GM19035 (cell line): ENCODE results near the gene NPR3.
"Not testable (repeated sequence)": the region's sequence is repeated elsewhere in the genome, so short reads cannot be mapped to it uniquely, and the experiment has no call there.

ENCODE experiments used
- ATAC-seq: cut with Tn5 transposase; IDR thresholded peaks from one replicate; pipeline ENCODE4 v1.9.1; 2021; ENCODE audit not compliant: unreplicated experiment

Gene NPR3

DNA sequence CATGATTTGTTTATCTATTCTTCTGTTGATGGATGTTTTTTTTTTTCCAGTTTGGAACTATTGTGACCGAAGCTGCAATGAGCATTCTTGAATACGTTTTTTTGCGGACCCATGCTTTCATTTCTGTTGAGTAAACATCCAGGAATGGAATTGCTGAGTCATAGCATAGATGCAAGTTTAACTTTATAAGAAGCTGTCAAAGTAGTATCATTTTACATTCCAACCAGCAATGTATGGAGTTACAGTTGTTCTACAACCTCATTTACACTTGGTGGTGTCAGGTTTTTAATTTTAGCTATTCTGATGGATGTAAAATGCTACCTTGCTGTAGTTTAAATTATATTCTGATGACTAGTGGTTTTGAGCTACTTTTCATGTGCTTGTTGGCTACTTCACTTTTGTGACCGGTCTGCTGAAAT, 49.0 kb downstream of the NPR3 start:
- no peak for ATAC-seq

DNA sequence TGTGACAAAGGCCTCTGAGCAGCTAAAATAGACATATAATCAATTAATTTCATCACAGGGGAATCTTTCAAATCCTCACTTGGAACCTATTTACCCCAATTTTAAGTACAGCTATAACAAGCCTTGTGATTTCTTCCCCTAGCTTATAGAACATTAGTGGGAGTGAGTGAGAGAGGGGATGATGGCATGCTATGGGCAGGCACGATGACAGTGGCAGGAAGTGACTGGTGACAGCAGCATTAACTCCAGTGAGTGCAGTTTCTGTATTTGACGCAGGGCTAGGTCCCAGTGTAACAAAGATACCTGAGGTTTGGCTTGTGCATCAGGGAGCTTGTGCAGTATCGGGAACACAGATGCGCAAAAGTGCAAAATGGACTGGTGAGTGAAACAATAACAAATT, 54.1 kb downstream of the NPR3 start:
- ATAC-seq, result no peak

DNA sequence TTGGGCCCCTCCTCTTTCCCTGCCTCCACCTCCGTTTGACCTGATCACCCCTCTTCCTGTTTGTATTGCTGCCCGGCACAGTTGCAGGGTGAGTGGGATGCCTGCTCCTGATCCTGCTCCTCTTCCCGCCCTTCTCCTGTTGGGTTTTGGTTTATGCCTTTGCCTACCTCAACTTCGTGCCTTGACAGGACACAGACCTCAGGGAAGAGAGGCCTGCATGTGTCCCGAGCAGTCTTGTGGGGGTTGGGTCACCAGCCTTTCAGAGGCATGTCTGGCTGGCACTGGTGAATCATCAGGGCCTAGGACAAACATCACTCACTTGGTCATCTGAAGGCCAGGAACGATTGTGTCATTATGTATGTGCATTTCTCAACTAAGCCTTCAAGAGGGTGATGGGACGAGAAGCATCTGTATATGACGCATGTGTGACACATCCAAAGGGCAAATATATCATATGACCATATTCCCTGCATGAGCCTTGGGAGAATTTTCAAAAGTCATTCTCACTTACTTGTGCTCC, 56.9 kb downstream of the NPR3 start:
- no peak for ATAC-seq

DNA sequence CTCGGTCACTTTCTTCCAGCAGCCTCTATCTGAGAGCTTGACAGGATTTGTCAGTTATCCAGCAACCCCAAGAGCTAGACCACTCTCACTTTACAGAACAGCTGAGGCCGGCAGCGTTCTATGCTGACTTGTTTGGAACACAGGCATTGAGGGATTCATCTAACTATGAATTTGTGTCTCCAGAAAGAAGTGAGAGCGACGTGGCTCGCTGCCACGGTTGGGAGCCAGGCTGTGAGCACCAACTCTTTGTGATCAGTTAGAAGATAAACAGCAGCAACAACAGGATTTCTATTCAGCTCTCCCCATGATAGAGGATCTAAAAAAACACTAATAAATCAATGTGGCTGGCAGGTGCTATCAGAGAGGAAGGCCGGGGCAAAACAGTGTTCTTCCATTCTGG, 58.6 kb downstream of the NPR3 start:
- no peak for ATAC-seq

DNA sequence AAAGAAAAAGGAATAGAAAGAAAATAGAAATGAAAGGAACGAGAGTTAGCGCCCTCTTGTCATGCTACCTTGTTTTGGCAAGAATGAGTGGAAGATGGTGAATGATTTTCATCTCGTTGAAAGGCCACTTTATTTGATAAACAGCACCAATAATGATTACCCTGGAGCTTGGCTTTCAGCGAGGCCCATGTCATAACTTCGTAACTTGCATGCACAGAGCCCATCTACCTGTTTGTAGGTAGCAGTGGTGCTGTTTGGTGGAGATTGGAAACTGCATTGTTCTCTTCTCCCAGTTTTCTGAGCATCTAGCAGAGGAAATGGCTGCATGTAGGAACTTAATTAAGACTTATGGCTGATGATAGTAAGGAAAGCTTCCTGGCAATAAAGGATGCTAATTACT, 59.3 kb downstream of the NPR3 start:
- no peak for ATAC-seq

DNA sequence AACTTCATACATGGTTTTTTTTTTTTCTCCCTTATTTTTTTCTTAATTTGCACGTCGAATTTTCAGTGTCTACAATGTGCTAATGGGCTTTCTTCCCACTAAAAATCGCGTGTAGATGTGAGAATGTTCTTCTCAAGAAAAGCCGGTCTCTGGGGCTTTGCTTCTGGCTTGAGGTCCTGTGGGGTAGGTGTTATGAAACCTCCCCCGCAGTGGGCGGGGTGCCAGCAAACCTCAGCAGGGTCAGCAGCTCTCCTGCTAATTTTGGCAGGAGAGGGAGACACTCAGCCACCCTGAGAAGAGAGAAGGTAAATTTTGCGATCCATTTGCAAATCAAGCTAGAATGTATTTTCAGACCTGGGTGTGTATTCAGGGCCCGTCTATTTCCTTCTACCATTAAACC, 59.9 kb downstream of the NPR3 start:
- ATAC-seq, result no peak

DNA sequence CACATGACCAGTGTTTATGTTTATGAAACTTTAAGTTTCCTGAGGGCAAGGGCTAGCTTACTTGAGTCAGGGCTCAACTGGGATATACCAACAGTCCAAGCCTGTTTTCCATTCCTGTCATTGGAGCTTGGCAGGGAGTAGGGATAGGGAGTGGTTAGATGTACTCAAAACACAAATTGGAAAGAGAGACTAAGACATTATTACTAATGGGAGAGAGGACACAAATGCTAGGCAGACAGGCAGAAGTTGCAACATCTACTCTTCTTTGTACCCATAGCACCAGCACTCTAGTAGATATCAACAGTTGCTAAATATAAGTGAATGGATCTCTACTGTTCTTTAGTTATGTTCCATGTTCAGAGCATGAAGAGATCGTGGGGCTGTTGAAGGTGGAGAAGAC, 62.8 kb downstream of the NPR3 start:
- ATAC-seq, result no peak

DNA sequence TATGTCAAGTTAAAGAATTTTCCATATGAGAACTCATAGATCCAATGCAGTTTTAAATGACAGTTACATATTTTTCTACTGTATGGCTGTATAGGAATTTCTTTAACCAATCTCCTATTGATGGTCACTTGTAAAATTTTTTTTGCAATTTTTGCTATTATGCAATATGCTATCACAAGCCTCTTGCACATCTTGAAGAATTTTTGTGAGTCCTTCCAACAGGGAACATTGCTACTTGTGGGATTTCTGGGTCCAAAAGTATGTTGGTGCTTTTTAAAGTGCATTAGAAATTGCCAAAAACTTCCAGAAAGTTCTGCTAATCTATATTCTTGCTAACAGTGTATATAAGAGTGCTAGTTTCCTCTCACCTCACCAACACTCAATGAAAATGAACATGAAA, 65.1 kb downstream of the NPR3 start:
- no peak for ATAC-seq

DNA sequence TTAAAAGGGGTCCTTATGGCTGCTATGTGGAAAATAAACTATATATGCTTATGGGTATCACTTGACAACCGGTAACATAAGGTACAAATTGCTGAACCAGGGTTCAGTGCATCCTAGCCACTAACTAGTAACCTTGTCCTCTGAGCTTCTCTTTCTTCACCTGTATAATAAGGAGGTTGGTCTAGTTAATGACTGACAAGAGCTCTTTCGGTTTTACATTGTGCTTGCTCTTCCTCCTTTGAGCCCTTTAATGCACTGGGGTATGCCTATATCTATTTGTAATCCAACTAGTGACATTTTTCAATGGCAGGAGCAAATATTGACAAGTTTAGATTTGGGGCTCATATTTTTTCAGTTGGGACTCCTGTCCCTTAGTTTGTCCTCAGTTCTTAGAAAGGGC, 66.1 kb downstream of the NPR3 start:
- ATAC-seq, result no peak

DNA sequence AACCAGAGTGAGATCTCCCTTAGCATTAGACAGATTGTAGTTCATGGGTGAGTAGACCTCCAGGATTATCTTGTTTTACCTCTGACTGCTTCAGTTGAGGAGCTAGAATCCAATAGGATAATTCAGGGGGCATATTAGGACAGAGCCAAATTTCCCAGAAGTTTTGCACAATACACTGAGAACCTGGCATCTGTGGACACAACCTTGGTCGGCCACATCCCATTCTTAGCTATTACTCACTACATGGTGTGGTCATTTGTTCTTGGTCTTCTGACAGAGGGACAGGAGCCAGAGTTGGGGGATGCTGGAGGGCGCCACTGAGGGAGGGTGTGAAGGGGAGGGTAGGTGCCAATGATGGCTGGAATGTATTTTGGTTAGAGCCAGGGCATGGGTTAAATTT, 66.6 kb downstream of the NPR3 start:
- ATAC-seq, result no peak

DNA sequence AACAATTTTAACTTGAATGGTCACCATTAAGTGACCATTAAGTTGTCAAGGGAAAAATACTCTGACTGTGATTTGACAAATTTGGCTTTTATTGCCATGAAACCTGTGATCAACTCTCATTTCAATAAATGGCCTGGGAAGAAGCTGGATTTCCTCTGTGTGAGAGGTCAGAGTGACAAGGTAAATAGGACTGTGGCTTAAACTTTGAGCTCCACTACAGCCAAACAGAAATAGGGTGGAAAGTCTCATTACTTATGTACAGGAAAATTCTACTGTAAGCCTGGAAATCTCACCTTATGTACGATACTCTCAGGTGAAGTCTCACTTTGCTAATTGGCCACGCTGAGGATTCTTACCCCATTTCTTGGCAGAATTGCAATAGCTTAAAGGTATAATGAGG, 67.3 kb downstream of the NPR3 start:
- no peak for ATAC-seq

DNA sequence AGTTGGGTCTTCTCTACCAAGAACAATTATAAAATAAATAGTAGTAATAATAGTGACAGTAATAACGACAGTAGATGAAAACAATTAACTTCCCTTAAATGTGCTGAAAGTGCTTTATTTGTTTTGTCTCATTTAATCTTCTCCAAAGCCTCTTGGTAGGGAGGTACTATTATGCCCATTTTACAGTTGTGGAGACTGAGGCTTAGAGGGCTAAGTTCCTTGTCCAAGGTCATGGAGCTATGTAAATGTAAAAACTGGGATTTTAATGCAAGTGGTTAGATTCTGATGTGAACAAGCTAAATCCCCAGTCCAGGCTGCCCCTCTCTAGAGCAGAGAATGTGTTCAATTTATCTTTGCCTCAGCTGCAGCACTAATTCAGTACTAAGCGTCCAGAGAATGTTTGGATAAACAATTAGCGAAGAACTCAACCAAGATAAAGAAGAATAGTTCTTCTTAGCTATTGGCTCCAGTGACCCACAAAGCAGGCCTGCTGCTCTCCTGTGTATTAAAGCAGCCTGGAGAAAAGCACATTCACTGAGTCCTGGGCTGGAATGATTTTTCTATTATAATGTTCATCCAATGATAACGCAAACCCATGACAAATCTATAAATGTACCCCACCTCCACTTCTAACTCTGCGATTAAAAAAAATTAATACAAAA, 68.8 kb downstream of the NPR3 start:
- no peak for ATAC-seq

DNA sequence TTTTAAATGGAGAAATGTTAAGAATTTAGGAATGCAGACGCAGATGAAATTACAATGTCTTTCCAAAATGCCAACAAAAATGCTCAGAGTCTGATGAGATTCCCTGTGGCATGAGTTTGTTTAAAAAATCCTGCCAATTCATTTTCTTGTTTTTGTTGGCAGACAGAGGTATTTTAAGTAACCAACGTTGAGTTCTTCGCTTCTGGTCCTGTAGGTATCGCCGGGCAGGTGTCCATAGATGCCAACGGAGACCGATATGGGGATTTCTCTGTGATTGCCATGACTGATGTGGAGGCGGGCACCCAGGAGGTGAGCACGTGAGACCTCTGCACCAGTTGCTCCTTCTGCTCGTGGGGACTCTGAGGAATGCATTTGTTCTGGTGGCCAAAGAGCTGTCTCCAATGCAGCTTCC, 69.4 kb downstream of the NPR3 start:
- ATAC-seq, result no peak

DNA sequence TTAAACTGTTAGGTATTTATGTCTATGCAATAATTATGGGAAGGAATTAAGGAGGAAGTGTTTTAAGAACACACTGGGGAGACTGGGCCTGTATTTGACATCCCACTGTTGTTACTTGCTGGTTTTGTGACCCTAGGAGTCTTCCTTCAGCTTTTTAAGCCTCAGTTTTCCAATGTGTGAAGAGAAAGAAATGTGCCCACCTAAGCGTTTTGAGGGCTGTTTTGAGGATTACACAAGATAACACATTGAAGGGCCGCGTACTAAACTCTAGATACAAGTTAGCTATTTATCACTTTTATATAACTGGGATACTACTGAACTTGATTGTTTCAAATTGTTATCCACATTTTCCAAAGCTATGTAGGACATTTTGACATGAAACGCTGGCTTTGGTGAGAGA, 72.5 kb downstream of the NPR3 start:
- no peak for ATAC-seq

DNA sequence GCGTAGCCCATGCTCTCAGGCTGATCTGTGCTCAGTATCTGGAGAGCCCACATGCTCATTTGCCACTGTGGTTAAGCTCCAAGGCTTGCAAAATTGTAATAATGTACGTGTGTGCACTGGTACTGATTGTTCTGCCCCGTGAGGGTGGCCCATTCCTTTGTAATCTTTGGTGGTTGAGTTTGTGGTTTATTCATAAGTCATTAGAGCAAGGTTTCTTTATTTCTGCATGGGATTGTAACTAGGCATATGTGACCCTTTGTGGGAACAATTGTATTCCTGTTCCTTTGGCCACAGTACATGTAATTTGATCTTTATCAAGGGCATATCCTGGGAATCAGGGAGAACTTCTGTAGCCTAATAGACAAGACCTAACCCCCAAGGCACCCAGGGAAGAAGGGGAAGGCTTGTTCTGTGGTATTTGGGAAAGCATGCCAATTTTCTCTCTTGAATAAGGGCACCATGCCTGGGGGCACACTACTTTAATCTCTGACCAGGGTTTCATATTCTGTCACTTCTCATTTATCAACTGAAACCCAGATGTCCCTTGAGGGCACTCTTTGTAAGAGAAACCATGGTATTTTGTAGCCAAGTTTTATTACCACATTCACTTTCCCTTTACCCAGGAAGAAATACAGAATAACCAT, 74.6 kb downstream of the NPR3 start:
- ATAC-seq, result no peak

DNA sequence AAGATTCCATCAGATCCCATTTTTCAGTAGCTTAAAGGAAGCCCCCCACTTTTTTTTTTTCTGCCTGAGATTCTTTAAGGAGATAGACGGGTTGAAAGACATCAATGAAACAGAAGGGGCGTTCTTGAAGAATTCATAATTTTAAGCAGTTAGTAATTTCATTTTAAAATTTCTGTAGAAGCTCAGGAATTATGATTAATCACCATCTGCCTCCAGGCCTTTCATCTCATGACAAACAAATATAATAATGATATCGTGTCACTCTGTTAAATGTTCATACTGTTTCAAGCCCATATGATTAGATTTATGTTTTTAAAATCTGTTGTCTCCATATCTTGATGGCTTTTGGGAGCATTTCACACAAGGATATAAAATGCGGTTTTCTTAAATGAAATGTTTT, 75.2 kb downstream of the NPR3 start:
- ATAC-seq, result no peak

DNA sequence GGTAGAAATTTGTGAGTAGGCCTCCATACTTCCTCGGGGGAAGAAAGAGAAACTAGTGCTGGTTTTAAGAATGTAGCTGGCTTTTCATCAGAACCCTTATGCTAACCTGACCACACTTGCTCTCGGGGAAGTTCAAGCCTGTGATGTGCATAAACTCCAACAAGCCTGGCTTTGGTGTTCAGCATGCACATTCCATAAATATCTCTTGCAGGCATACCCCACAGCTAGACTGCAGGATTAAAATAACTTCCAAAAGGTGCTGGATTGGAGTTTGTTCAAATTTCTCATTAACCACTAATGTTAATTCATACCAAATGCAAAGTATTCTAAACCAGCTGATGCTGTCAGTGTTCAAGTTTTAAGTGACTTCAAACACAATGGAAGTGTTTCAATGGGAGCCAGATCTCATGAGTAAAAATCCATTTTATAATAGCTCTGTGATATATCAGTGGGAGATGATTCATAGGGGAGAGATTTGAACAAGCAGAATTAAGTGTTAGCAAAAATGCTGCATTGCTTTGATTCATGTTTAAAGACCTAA, 79.4 kb downstream of the NPR3 start:
- no peak for ATAC-seq

DNA sequence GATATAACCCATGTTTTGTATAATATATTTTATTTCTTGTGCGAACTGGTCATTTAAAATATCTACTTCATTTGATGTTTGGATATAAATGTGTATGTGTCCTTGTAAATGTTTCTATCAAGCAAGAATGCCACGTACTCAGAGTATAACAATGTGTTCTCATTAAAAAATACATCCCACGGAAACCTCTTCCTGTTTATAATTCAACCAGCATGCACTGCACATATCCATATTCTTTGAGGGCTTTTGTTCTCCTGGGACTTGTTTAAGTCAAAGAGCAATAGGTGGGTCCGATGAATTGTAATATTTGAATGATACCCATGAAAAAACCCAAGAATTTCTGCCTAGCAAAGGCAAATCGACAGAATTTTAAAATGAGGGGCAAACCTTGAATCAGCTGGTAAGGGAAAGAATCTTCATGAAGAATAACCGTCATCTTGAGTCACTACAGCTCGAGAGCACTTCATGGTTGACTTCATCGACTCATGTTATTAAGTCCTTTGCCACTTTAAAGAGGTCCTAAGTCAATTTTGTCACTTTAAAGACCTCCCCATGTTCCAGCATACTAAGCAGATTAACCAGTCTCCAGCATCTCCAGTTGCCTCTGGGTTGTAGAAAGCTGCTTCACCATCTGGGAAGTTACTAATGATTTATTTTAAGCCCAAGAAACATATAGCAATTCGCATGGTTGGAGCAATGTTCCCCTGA, 80.6 kb downstream of the NPR3 start:
- no peak for ATAC-seq

DNA sequence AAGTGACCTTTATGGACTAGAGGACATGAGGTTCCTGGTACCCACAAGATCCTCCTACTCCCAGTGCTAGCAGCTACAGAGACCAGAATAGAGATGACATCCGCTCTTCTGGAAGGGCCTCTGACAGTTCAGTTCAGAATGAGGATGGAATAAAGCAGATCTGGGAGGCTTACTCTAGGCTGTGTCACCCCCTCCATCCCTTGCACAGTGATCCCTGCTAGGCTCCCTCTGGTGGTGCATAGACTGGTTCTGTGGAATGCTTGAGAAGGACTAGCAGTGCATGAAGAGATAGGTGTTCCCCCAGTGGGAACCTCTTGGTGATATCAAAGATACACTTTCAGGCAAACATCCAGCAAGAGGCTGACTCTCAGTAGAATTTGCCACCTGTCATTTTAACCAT, 83.0 kb downstream of the NPR3 start:
- no peak for ATAC-seq

DNA sequence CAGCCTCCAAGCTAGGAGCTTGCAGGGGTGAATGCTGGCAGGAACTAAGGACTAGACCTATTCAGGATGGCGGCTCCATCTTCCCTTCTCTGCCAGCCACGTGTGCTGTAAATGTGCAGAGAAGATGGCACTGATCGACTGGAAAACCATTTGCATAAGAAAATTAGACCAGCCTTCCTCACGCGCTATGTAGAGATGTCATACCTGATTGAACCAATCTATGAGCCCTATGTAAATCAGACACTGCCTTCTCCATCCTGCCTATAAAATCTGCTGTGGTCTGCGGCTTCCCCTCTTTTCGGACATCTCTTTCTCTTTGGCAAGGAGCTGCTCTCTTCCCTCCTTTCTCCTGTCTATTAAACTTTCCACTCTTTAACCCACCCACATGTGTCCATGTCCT, 91.6 kb downstream of the NPR3 start:
- no peak for ATAC-seq

DNA sequence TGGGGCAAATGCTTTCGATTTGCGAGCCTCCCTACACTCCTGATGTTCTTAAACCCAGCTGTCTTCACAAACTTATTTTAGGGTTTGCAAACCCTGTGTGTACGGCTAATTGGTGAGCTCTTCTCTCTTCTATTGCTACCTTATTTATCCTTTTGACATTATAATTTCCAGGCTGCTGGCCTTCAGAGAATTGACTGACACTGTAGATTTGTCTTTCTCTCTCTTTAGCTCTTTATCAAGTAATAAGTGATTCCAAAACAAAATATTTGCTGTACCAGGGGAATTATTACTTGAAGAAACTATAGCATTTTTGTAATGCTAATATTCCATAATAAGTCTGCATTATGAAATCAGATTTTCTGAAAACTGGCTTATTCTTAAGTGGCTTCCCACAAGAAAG, 92.5 kb downstream of the NPR3 start:
- no peak for ATAC-seq

DNA sequence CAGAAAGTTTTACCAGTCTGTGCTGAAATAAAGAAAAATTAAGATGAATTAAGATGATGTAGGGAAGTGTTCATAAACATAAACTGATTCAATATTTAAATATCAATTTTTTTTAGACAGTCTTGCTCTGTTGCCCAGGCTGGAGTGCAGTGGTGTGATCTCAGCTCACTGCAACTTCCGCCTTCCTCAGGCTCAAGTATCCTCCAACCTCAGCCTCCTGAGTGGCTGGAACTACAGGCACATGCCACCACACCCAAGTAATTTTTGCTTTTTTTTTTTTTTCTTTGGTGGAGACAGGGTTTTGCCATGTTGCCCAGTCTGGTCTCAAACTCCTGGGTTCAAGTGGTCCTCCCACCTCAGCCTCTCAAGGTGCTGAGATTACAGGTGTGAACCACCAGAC, 94.3 kb downstream of the NPR3 start:
- ATAC-seq, result not testable (repeated sequence)
